ENCODE results near the gene GHR.
"Not testable (repeated sequence)": the region's sequence is repeated elsewhere in the genome, so short reads cannot be mapped to it uniquely, and the experiment has no call there.

The GHR gene

DNA sequence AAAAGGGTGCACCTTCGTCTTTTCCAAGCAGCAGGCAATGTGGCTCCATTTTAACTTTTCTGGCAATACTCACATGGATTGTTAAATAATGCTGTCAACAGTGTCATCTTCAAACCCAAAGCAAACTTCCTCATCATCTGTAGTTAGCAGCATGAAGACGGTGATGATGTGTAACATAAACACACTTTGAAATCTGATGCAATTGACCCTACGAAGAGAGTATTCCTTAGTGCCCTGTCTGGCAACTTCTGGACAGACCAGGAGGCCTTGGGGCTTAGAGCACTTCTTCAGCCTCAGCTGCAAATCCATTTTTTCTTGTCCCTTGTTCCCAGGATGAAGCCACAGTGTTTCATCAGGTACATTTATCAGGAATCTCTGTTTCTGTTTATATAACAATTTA is 149.1 kb downstream of the GHR start:
- no peak for DNase-seq

DNA sequence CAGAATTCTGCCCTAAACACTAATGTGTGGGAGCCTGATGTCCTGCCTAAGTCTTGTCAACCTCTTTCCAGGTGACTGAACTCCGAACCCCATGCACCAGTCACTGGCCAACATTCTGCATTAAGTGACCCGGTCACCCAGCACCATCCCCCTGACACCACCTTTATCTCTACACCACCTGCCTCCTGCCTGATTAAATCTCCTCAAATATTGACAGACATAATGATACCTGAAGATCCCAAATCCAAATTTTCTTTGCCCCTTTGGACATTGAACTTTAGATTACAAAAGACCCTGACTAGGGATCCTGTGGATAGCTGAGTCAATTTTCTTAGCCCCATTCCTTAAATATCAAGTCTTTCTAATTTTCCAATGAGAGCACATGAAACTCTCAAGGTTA is 150.1 kb downstream of the GHR start:
- DNase-seq, result no peak

DNA sequence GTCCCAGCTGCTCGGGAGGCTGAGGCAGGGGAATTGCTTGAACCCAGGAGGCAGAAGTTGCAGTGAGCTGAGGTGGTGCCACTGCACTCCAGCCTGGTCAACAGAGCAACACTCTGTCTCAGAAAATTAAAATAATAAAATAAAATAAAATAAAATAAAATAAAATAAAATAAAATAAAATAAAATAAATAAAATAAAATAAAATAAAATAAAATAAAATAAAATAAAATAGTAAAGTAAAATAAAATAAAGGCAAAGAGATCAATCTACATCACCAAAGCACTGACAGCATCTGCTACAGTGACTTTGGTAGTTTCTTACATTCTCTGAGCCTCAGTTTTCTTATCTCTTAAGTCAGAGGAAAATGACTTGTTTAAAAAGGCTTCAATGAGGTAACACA is 152.7 kb downstream of the GHR start:
- not testable (repeated sequence) for DNase-seq

DNA sequence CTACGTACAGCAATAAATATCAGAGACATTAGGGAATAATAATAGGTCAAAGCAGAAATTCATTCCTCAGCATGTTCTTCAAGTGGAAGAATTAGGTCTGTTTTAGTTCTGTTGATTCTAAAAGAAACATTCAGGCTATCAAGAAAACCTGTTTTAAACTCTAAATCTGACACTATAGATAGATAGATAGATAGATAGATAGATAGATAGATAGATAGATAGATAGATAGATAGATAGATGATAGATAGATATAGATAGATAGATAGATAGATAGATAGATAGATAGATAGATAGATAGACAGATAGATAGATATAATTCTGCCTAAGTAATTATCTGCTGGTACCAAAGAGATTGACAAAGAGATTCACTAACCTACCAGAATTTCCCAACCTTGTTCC is 155.7 kb downstream of the GHR start:
- not testable (repeated sequence) for DNase-seq

DNA sequence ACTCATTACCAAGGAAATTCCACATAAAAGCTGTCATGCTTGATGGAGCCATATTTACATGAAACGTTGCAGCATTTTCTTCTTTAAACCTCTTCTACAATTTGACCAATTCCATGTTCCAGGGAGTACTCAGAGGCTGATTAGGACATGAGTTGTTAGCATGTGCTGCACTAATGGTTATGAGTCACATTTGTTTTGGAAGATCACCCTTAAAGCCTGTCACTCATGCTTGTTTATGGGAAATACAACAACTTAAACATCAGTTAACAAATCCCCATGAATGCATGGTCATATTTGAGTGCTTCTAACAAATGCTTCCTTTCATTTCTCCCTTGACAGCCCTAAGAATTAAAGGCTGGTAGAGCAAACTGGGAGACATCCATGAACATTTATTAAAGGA is 156.1 kb downstream of the GHR start:
- DNase-seq, result no peak

DNA sequence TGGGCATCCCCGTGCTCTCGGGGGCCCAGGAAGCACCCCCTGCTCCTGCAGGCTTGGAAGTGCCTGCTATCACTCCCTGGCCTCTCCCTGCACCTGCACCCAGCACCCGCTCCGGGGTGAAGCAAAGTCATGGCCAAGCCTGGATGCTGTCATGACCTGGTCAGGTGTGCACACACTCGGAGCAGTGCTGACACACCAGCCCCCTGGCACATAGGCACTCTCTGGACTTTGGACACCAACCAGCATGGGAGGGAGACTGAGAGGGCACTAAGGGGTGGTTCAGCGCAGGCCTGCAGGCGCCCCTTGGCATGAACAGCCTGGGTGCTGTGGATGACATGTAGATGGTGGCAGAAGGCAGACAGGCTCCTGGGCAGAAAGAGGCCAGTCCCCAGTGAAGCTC is 158.6 kb downstream of the GHR start:
- DNase-seq, result no peak

DNA sequence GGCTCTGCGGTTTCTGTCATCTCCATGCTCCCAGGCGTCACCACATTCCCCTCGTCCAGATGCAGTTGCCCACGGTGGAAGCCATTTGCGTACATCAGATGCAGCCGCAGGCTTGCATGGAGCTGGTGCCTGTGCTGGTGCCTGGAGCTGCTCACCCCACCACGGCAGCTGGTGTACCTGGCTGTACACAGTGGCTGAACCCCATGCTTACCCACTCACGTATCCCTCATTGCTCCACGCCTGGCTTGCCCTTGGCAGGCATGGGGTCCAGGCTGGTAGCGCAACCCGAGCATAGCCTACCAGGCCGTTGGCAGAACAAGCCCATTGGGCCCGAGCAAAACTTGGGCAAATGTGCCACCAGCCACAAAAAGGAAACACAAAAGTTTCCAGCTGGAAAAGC is 159.5 kb downstream of the GHR start:
- no peak for DNase-seq

DNA sequence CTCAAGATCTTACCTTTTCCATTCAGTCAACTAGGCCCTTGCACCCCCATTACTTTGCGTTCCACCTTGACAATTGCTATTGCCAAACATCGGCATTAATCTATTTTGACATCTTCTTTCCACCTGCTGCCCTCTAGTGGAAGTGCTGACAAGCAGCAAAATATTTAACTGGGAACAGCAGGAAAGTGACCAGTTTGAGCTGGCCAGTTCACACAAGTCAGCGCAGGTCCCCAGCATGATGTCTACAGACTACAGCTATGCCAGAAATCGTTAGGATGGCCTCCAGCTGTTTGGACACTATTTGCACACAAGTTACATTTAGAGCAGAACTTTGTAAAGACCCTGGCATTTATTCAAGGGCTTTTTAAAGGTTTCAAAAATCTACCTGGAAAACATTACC is 160.1 kb downstream of the GHR start:
- no peak for DNase-seq

DNA sequence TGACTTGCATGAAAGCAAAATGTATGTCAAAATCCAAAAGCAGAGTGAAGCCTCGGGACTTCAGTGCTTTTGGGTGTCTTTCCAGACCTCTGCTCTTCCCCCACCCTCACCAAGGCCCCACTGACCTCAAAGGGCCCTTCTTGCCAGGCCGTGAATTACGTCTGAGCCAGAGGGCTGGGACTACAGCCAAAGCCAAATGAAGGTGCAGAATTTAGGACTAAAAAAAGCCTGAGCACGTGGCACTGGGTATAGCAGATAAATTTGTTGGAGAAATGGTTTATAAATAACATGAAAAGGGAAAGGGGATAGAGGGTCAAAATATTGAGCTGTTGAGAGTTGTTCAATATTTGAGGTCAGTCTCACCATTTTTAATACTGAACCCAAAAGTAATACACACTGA is 163.4 kb downstream of the GHR start:
- no peak for DNase-seq

DNA sequence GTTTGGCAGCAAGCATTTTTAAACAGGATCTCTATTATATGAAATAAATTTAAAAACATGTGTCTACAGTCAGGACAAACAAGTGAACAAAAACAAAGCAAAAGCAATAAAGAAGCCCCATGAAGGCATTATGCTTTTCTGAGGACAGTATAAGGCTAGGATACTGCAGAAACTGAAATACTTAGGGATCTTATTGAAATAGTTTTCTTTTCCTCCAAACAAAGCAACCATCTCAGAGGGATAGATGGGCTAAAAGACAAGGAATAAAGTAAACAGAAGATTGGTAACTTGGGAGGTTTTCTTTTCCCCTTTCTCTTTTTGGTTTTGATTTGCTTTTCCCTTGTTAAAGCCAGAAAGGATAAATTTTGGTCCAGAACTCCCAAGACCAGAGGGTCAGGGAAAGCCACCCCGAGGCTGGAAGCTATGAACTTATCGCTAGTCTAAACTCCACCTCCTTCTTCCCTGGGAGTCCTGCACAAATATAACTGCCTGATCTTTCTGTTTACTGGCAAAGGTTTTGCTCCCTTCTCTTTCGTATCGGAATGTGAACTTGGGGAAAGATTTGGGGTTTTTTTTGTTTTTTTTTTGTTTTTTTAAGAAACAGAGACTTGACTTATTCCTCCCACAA is 164.0 kb downstream of the GHR start:
- no peak for DNase-seq

DNA sequence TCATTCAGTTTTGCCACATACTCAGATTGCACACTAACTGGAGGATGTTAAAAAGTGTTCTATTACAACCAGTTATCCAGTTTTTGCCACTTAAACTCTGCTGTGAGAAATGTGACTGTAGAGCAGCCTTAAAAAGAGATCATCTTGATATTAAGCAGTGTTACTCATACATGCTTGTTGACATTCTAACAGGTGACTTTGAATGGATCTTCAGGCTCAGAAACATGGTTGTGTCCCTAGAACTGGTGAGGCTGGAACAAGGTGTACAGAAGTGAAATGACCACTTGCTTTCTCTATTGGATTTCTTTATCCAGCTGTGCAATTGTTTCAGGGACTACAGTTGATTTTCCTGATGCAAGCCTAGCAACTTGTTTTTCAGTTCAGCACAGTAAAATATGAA is 167.3 kb downstream of the GHR start:
- no peak for DNase-seq

DNA sequence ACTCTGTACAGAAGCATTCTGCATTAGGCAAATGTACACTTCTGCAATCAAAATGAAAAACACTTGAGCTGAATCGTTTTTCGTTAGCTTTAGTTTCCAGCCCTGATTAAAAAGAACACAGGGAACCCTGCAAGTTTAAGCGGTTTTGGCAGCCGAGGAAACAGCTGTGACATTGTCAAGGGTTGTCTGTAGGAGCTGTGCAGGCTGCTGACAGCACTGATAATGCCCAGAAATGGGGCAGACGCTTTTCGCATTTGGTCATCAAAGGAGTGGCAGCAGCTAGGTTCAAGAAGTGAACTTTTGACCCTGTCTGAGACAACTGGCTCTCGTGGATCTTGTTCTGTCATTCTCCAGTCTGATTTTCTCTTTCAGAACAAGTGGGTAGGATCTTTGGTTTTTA is 167.8 kb downstream of the GHR start:
- DNase-seq, result no peak

DNA sequence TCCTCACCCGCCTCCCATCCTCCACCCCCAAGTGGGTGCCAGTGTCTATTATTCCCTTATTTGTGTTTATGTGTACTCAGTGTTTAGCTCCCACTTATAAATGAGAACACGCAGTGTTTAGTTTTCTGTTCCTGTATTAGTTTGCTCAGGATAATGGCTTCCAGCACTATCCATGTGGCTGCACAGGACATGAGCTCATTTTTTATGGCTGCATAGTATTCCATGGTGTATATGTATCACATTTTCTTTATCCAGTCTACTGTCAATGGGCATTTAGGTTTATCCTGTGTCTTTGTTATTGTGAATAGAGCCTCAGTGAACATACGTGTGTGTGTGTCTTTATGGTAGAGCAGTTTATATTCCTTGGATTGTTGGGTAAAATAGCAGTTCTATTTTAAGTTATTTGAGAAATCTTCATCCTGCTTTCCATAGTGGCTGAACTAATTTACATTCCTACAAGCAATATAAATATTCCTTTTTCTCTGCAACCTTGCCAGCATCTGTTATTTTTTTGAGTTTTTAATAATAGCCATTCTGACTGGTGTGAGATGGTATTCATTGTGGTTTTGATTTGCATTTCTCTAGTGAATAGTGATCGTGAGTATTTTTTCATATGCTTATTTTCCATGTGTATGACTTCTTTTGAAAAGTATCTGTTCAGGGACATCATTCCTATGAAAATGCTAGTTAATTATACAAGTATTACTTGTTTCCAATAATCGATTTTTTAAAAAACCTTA is 169.3 kb downstream of the GHR start:
- DNase-seq, result no peak

DNA sequence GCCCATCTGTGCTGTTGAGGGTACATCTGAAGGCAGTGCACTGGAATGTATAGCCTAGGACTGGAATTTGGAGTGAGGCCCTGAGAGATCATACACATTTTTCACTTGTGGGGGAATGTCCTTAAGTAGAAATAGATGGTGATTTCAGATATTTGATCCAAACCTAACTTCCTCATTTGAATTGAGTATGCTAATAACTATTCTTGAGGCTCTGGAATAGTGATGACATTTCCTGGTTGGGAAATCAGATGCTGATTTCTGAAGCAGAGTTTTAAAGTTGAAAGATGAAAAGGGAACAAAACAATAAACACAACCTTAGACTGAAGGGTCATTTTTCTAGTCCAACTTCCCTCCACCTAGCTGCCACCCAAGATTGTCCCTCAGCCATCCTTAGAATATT is 170.4 kb downstream of the GHR start:
- DNase-seq, result no peak

DNA sequence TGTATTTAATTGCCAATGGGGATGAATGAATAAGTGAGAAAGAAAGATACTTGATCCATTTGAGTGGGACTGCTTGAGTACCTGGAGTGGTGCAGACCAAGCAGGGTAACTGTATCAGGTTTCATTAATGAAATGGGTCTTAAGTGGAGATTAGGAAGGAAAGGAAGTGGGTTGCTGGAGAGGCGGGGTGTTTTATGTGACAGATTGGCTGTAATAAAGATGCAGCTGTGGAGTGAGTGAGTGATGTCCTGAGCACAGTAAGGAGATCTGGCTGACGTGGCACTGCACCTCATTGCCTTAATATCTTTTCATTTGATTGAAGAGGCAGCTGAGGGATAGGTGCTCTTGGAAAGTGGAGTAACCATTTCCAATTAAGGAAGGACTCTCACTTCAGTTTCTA is 172.4 kb downstream of the GHR start:
- DNase-seq, result no peak

DNA sequence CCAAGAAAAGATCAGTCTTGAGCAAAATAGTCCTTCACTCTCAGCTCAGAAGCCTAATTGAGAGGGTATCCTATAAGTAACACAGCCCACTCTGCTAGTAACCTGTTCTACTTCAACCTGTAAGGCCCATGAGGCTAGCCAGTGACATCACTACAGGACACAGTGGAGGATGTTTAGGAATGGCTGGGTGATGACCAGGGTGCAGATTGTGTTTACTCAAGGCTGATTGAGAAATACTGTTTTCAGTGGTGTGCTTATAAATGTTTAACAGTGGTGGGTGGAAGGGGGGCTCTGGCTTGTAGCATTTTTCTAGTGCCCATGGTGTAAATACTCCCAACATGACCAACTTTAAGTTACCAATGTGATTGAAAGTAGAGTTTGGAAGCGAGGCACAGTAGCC is 173.6 kb downstream of the GHR start:
- DNase-seq, result no peak

DNA sequence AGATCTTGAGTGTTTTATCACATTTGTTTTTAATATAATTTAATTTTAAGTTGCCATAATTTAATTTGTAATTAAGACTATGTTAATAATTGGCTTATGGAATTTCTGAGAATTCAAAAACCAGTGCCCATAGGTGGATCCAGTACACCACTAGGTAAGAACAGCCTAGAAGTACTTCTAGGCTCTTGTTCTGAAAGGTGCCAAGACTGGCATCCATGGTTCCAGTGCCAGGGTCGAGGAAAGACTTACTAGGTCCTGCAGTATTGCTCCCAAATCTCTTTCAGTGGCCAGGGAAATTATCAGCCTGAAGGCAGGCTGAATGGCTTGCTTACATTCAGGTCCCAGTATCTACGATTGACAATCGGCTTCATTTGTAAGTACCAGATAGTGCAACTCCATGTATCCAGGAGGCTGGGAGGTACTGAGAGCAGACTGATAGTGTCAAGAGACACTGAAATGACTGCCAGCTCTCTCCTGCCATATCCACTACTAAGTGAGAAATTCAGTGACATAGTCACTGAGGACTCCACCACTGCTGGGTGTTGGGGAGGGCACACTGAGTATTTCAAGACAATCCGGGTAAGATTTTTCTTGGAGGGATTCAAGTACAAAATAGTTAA is 174.2 kb downstream of the GHR start:
- no peak for DNase-seq

DNA sequence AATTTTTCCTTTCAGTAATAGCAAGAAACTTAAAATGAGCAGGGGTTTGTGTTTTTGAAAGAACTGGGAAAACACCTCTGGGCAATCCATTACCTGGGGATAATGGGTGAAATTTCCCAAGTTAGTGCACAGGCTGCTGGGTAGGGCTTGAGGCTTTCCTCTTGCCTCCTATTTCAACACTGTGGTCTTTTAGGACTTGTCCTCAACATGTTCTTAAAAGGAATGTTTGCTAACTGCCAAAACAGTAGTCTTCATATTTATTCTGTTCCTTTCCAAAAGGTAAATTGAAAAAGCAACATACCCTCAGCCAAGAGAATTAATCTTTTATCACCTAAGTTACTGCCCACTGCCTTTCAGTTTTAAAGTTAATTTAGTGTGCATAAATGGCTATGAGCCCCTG is 175.1 kb downstream of the GHR start:
- DNase-seq, result no peak

DNA sequence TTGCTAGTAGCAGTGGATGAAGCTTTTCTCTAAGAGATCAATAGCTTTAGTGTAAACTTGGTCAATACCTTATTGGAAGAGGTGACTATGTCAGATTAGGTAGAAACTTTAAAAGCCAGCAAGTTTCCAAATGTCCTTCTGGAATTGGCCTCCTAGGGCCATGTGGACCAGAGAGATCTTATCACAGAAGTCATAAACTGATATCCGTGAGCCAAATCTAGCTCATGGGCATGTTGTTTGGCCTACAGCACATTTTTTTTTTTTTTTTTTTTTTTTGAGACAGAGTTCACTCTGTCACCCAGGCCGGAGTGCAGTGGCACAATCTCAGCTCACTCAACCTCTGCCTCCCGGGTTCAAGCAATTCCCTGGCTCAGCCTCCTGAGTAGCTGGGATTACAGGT is 175.9 kb downstream of the GHR start:
- DNase-seq, result no peak

DNA sequence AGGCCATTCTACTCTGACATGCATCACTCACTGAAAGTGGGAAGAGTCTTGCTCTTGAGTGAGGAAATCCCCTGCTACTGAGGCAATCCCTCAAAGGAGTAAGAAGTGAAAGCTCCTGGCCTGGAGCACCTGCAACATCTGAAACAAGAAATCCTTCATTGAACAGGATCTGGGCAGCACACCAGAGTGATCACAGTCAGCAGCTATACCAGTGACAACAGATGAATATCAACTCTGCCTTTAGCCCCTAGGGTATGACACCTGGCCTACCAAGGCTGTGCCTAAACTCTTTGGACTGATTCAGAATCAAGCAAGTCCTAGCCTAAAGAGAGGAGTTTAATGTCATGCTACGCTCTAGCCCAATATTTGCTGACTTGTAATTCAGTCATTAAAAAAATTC is 177.2 kb downstream of the GHR start:
- no peak for DNase-seq

DNA sequence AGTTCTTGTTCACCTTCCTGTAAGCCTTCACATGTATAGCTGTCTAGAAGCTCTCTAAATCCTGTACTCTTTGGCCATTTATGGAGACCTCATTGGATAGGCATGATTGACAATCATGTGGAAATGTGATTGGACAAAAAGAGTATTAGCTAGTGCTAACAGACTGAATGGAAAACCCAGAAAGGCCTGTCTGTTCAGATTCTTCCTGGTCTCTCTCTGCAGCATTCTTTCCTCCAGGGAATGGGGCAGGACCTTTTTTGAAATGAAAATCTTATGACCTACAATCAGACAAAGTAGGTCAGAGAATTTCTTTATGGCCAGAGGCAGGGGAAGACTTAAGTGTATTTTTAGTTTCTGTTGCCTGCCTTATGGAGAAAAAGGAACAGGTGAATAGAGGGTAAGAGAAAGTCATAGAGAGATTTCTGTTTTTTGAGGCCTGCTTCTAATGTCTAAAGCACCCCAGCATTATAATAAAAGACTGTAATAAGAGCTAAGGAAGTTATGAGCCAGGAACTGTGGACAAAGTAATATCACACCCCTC is 181.0 kb downstream of the GHR start:
- DNase-seq, result no peak

DNA sequence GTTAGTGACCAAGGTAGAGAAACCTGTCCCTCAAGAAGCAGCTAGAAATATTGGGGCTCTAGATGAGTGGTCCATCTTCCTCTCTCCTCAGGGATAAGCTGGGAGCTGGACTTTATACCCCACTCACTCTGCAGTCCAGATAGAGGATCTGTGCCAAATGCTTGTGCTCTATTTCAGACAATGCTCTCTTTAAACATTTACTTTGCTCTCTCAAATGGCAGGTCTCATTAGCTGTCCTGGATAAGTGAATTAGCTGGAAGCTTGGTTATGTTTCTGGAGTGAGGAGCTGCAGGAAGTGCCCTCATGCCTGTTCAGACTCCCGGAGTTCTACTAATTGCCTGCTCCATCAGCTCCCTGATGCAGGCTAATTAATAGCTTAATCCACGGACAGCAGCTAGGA is 182.3 kb downstream of the GHR start:
- DNase-seq, result no peak

DNA sequence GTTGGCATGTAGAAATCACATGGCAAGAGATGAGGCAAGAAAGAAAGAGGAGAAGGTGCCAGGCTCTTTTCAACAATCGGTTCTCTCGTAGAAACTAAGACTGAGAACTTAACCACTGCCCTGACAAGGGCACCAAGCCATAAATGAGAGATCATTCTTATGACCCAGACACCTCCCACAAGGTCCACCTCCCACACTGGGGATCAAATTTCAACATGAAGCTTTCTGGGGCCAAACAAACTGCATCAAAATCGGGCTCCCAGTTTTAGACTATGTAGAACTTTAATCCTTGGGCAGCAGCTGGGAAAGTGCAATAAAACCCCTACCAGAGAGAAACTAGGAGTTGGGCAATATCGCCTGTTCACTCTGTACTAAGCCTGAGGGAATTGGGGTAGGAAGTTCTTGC is 183.2 kb downstream of the GHR start:
- DNase-seq, result no peak

DNA sequence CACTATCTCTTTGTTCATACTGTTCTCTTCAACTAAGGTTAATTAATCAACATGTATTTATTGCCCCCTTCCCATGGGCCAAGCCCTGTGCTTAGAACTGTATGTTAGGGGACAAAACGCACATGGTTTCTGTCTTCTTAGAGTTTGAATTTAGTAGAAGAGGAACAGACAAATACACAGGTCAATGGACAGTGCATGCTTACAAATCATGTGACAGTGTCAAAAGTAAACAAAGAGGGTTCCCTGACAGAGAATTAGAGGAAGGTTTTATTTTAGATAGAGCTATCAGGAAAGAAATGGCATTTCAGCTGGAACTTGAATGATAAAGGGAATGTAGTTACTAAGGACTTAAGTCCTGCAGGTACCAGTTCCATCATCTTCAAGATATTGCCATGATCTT is 188.2 kb downstream of the GHR start:
- DNase-seq, result no peak

Measured in activated CD4-positive, CD25-positive, alpha-beta regulatory T cell treated with anti-CD3 and anti-CD28 coated beads, Interleukin-2, amount 50 U/mL, for 72 hours (primary cell).